ENCODE results near the gene SNX27.
A peak's percentile ranks its signal among the peaks of the same experiment; 100 is the strongest.

SNX27 gene

DNA sequence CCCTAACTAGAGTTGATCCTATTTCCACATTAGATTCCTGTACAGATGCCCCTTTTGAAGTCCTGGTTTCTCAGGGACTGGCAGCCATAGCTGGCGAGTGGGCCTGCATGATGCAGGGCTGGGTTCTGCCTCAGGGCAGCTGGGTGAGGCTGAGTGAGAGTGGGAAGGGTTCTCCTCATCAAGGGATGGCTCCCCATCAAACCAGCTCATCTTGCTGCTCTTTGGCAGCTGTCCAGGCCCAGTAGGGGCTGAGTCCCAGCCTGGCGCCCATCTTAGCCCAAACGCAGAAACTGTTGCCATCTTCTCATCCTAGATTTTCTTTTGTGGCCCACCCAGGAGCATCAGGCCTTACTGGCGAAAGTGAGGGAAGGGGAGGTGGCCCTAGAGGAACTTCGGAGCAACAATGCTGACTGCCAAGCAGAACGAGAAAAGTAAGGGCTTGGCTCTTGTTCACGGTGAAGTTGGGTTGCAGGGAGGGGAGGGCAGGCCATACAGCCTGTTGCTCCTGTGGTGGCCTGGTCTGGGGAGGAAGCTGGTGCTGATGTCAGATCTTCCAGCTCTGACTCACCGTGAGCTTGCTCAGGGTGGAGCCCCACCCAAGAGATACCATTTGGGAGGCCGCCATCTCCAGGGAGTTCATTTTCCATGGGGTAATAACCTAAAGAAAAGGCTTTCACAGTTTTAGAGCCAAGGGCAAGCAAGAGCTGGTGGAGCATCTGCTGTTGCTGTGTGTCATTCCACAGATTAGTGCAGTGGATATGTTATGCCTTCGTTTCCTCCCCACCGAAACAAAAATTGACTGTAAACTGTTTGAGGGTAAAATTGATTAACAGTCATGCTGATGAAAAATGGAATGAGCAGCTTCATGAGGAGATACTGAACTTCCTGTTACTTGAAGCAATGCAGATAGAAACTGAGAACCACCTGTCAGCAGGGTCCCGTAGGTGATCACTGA lies 37.0 kb upstream of the SNX27 start:
- DNase-seq (ENCODE audit: low read depth): peak; percentile 49
- no peak for TF ChIP-seq POLR2A (IDR thresholded peaks at IDR 0.05; ENCODE audit: extremely low read depth, insufficient read length)
- no peak for TF ChIP-seq MYC (IDR thresholded peaks at IDR 0.05; ENCODE audit: low read depth, low read length)
- TF ChIP-seq, protein P1, sequence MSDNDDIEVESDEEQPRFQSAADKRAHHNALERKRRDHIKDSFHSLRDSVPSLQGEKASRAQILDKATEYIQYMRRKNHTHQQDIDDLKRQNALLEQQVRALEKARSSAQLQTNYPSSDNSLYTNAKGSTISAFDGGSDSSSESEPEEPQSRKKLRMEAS (IDR thresholded peaks at IDR 0.05; ENCODE audit: low read depth, low read length): no peak
- TF ChIP-seq, protein P2, sequence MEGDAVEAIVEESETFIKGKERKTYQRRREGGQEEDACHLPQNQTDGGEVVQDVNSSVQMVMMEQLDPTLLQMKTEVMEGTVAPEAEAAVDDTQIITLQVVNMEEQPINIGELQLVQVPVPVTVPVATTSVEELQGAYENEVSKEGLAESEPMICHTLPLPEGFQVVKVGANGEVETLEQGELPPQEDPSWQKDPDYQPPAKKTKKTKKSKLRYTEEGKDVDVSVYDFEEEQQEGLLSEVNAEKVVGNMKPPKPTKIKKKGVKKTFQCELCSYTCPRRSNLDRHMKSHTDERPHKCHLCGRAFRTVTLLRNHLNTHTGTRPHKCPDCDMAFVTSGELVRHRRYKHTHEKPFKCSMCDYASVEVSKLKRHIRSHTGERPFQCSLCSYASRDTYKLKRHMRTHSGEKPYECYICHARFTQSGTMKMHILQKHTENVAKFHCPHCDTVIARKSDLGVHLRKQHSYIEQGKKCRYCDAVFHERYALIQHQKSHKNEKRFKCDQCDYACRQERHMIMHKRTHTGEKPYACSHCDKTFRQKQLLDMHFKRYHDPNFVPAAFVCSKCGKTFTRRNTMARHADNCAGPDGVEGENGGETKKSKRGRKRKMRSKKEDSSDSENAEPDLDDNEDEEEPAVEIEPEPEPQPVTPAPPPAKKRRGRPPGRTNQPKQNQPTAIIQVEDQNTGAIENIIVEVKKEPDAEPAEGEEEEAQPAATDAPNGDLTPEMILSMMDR (IDR thresholded peaks at IDR 0.05; ENCODE audit: low read depth, low read length): no peak
- no peak overlapping the region for H3K4me3 ChIP-seq (ENCODE audit: low read depth, low read length)

DNA sequence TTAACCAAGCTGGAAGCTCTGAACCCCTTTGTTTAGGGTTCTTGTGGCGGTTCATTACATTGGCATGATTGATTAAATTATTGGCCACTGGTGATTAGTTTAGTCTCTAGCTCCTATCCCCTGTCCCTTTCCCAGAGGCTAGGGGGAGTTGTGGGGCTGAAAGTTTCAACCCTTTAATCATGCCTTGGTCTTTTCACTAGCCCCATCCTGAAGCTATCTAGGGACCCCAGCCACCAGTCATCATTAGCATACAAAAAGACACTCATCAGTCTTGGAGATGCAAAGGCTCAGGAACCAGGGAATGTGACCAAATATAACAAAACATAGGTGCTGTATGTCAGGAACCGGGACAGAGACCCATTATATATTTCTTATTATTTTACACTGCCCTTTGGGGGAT lies 34.7 kb upstream of the SNX27 start:
- DNase-seq (ENCODE audit: low read depth): no peak
- TF ChIP-seq POLR2A (IDR thresholded peaks at IDR 0.05; ENCODE audit: extremely low read depth, insufficient read length) (no peak), MYC (IDR thresholded peaks at IDR 0.05; ENCODE audit: low read depth, low read length) (no peak)
- TF ChIP-seq, protein P1 (IDR thresholded peaks at IDR 0.05; ENCODE audit: low read depth, low read length): no peak
- TF ChIP-seq, protein P2 (IDR thresholded peaks at IDR 0.05; ENCODE audit: low read depth, low read length): no peak
- no peak overlapping the region for H3K4me3 ChIP-seq (ENCODE audit: low read depth, low read length)

DNA sequence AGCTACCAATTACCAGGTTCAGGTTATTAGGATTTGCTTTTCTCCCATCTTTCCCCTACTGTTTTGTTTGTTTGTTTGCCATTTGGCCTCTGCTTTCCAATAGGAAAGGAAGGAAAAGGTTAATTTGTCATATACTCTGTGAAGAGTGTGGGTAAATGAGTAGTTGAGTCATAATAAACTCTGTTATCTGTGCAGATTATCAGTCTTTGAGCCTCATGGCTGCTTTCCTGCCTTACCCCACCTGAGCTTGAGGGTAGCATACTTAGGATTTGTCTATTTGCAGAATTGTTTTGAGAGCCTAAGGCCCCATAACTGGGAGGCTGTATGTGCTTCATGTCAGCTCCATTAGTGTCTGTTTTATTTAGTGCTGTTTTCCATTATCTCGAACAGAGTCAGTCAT lies 32.9 kb upstream of the SNX27 start:
- TF ChIP-seq POLR2A (IDR thresholded peaks at IDR 0.05; ENCODE audit: extremely low read depth, insufficient read length) (no peak), MYC (IDR thresholded peaks at IDR 0.05; ENCODE audit: low read depth, low read length) (no peak)
- TF ChIP-seq, protein P1 (IDR thresholded peaks at IDR 0.05; ENCODE audit: low read depth, low read length): no peak
- TF ChIP-seq, protein P2 (IDR thresholded peaks at IDR 0.05; ENCODE audit: low read depth, low read length): no peak
- no peak for DNase-seq (ENCODE audit: low read depth)
- H3K4me3 ChIP-seq (ENCODE audit: low read depth, low read length): no peak overlapping the region

DNA sequence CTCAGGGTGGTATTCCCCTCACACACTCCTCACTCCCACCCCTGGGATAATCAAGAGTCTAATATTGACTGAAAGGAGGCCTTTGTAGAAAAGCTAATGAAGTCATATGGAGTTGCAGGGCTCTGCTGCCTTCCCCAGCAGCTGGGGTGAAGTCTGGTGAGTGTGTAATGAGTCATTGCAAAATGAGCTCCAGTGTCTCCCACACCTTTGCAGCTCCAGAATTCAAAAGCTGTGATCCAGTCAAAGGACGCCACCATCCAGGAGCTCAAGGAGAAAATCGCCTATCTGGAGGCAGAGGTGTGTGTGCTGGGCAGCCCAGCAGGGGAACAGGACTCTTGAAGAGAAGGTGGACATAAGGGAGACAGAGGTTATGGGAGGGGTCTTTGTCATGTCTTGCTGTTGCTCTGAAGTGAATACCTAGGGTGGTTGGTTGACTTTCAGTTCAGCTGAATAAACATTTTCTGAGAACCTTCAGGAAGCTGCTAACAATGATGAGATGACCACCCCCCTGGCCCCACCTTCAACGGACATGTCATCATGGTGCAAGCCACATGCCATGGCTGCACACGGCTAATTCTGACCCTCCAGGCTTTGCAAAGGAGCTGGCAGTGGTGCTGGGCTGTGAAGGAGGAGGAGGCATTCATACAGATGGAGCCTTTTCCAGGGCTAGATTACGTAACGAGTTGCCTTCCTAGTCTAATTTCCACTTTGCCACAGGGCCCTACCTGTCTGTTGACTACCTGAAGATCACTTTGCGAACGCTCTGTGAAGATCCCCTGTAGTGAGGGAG lies 32.2 kb upstream of the SNX27 start:
- DNase-seq (ENCODE audit: low read depth): peak; percentile 11
- TF ChIP-seq, protein P2 (IDR thresholded peaks at IDR 0.05; ENCODE audit: low read depth, low read length): no peak
- TF ChIP-seq MYC (IDR thresholded peaks at IDR 0.05; ENCODE audit: low read depth, low read length) (no peak), POLR2A (IDR thresholded peaks at IDR 0.05; ENCODE audit: extremely low read depth, insufficient read length) (no peak)
- TF ChIP-seq, protein P1 (IDR thresholded peaks at IDR 0.05; ENCODE audit: low read depth, low read length): no peak
- H3K4me3 ChIP-seq (ENCODE audit: low read depth, low read length): no peak overlapping the region

DNA sequence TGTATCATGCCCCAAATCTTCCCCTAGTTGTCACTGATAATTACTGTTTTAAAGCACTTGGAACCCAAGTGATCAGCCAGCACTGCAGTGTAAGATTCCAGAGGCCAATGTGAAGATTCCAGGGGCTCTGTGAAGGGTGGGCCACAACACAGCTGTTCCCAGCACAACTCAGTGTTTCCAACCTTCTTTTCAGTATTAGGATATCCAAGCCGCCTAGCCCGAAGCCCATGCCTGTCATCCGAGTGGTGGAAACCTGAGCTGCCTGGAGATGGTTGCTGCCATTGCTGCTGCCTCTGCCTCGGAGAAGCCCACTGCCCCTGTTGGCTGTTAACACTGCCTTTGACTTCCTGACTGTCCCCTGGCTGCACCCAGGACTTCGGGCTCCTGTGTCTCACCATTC lies 30.4 kb upstream of the SNX27 start:
- DNase-seq (ENCODE audit: low read depth): no peak
- no peak overlapping the region for H3K4me3 ChIP-seq (ENCODE audit: low read depth, low read length)
- TF ChIP-seq POLR2A (IDR thresholded peaks at IDR 0.05; ENCODE audit: extremely low read depth, insufficient read length) (no peak), MYC (IDR thresholded peaks at IDR 0.05; ENCODE audit: low read depth, low read length) (no peak)
- TF ChIP-seq, protein P2 (IDR thresholded peaks at IDR 0.05; ENCODE audit: low read depth, low read length): no peak
- TF ChIP-seq, protein P1 (IDR thresholded peaks at IDR 0.05; ENCODE audit: low read depth, low read length): no peak

Data from NB4 (cell line).